Right ventricle myocardium inferior (tissue), 1 donor: ENCODE measurements around the gene DGKB. TPM values are rescaled to one million over a fixed set of nuclear protein-coding genes. Genes with fewer than 3 reads are reported as not detected.
"Not testable (repeated sequence)": the region's sequence is repeated elsewhere in the genome, so short reads cannot be mapped to it uniquely, and the experiment has no call there.

ENCODE experiments used
- ATAC-seq: fragments of 200-7000 bp; cut with Tn5 transposase; one replicate; pipeline ENCODE4 v1.9.1; 2020; ENCODE audit warnings: mild to moderate bottlenecking, moderate library complexity
- DNase-seq: peaks from one replicate; pipeline ENCODE4 v3.0.0; 2021; ENCODE audit errors: missing footprints
- intact Hi-C: fragments of 100-400 bp; cut with DNase I; formaldehyde crosslinking; loops from one replicate; pipeline ENCODE4 v1.11.0; 2022
- total RNA-seq: library from RNA; stranded (reverse); fragmentation: NEBNext Ultra II Directional; extraction: Animal tissue kit (Norgen Biotek cat#: 25700); gene quantifications from one replicate; pipeline ENCODE4 v1.2.1, GENCODE V29; 2021
- donor health status: DM: no; HTN: yes; CAD: no; lungs with severe emphysema.

Gene DGKB
- total RNA-seq, 1 donor from 2014 or later = 0.38 TPM

- no peak for DNase-seq
- intact Hi-C loops = no loop called here
- no peak for ATAC-seq
Observed at GRCh38 chr7:14321947-14322346, 580.6 kb downstream of the DGKB start.

GRCh38 chr7:14309432-14309831 lies 593.1 kb downstream of the DGKB start:
- ATAC-seq = no peak
- no peak for DNase-seq
- intact Hi-C loops = no loop called here

- DNase-seq = no peak
- no peak for ATAC-seq
- intact Hi-C loops = no loop called here
Observed at GRCh38 chr7:14305233-14305866, 597.2 kb downstream of the DGKB start.

- ATAC-seq (no peak), DNase-seq (no peak)
- intact Hi-C loops = no loop called here
Observed at GRCh38 chr7:14303536-14303935, 599.0 kb downstream of the DGKB start.

- ATAC-seq = no peak
- intact Hi-C loops = no loop called here
Observed at GRCh38 chr7:14294637-14295036, 607.9 kb downstream of the DGKB start.

GRCh38 chr7:14293434-14293833 lies 609.1 kb downstream of the DGKB start:
- ATAC-seq = no peak
- intact Hi-C loops = no loop called here
- DNase-seq = no peak

More at GRCh38 chr7:14294637-14295036, 607.9 kb downstream of the DGKB start:
- no peak for DNase-seq

- ATAC-seq = no peak
- no peak for DNase-seq
- intact Hi-C loops = no loop called here
Observed at GRCh38 chr7:14292737-14293136, 609.8 kb downstream of the DGKB start.

GRCh38 chr7:14289957-14290356 lies 612.6 kb downstream of the DGKB start:
- intact Hi-C loops = no loop called here
- DNase-seq (no peak), ATAC-seq (no peak)

- DNase-seq (no peak), ATAC-seq (peak; percentile 20)
- intact Hi-C loops = no loop called here
Observed at GRCh38 chr7:14288701-14289100, 613.9 kb downstream of the DGKB start.

- no peak for ATAC-seq
- no peak for DNase-seq
- intact Hi-C loops = no loop called here
Observed at GRCh38 chr7:14287398-14287797, 615.2 kb downstream of the DGKB start.

GRCh38 chr7:14286036-14286435 lies 616.5 kb downstream of the DGKB start:
- intact Hi-C loops = no loop called here
- ATAC-seq = no peak
- no peak for DNase-seq

- ATAC-seq, intact Hi-C loops: not testable (repeated sequence)
Observed at GRCh38 chr7:14279065-14279871, 623.3 kb downstream of the DGKB start.

GRCh38 chr7:14275356-14275755 lies 627.2 kb downstream of the DGKB start:
- intact Hi-C loops = no loop called here
- DNase-seq (no peak), ATAC-seq (no peak)

More at GRCh38 chr7:14279065-14279871, 623.3 kb downstream of the DGKB start:
- not testable (repeated sequence) for DNase-seq

- no peak for ATAC-seq
- DNase-seq = no peak
- intact Hi-C loops = no loop called here
Observed at GRCh38 chr7:14271441-14271840, 631.1 kb downstream of the DGKB start.

- DNase-seq = no peak
- no peak for ATAC-seq
- intact Hi-C loops = no loop called here
Observed at GRCh38 chr7:14270099-14270498, 632.5 kb downstream of the DGKB start.

- intact Hi-C loops = no loop called here
- ATAC-seq = no peak
- DNase-seq = no peak
Observed at GRCh38 chr7:14260011-14260410, 642.5 kb downstream of the DGKB start.

- intact Hi-C loops = no loop called here
- no peak for ATAC-seq
- no peak for DNase-seq
Observed at GRCh38 chr7:14258861-14259260, 643.7 kb downstream of the DGKB start.

GRCh38 chr7:14258441-14258840 lies 644.1 kb downstream of the DGKB start:
- intact Hi-C loops = no loop called here
- ATAC-seq = no peak
- no peak for DNase-seq

- intact Hi-C loops = no loop called here
- DNase-seq (no peak), ATAC-seq (no peak)
Observed at GRCh38 chr7:14252458-14252857, 650.1 kb downstream of the DGKB start.

- peak; percentile 39 for ATAC-seq
- intact Hi-C loops = no loop called here
- DNase-seq = no peak
Observed at GRCh38 chr7:14242175-14242574, 660.4 kb downstream of the DGKB start.
